Measurements from ENCODE around the gene SHFL.

SHFL gene

DNA sequence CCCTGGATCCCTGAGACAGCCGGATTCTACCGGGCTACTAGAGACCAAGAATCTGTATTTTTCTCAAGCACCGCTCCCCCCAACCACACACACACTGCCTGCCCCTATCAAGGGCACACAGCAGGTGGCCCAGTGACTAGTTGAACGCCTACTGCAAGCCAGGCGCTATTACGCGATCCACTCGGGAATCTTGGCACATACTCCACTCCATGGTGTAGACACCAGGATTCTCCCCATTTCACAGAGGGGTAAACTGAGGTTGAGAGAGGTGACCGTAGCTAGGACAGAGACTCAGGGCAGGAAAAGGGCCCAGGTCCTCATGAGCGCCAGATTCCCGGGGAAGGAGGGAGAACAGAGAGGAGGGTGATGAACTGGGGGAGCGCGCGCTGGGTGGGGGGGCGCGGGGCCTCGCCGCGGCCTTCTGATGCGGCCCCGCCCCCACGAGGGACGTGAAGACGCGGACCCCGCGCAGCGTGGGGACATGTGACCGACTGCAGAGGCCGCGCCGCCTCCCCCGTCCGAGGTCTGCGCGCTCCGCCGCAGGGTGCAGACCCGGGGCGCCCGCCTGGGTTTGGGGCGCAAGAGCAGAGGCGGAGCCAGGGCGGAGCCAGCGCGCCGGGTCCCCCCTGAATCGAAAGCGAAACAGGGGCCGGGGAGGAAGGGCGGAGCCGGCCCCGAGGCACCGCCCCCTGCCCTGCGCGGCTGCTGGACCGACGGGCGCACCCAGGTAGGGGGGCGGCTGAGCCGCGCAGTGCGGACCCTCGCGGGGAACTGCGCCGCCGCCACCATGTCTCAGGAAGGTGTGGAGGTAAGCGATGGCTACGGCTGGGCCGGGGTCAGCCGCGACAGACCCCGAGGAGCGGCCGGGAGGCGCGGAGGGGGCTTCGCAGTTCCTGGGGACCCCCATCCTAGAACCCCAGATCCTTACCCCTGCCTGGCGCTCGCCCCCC is at the start of gene SHFL:
SHFL (plus strand) TSS at position 677 of the 950 bp plus-strand sequence; CDS start at position 788, 111 bp downstream.
- DNase-seq, result peak; percentile 87

DNA sequence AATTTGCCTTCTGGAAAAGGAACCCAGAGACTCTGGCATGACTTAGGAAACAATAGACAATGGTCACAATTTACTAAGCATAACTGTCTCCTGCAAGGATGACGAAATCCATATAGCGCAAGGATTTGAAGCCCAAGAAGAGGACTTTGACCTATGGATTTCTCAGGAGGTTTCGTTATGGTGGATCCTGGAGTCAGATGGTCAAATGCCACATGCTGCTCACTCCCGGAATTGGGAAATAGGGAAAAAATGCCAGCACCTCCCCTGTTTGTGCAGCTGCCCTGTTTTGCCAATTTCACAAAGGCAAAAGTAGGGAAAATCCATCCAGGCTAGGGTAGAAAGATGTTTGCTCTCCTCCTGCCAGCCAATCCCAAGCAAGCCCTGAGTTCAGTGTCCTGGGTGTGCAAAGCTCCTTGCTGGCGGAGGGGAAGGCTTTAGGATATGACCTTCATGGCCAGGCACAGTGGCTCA is 49.5 kb upstream of the SHFL start:
- DNase-seq, result no peak

- DNase-seq, result no peak
Measured at GRCh38 chr19:10037367-10037766, 48.8 kb upstream of the SHFL start.

DNA sequence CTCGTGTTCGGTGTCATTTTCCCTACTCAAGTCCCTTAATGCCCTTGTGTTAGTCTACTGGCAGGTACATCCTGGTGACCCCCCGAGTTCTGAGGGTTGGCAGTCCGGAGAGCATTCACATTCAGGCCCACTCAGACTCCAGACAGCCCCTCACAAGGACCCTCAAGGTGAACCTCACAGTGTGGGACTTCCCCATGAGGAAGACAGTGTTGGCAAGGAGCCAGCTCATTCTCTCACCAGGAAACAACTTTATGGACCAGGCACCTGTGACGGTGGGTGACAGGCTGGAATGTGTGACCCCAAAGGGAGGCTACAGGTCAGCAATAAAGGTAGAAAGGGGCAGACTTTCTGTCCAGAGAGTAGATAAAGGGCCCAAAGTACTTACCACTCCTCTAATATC is 48.3 kb upstream of the SHFL start:
- DNase-seq, result no peak

DNA sequence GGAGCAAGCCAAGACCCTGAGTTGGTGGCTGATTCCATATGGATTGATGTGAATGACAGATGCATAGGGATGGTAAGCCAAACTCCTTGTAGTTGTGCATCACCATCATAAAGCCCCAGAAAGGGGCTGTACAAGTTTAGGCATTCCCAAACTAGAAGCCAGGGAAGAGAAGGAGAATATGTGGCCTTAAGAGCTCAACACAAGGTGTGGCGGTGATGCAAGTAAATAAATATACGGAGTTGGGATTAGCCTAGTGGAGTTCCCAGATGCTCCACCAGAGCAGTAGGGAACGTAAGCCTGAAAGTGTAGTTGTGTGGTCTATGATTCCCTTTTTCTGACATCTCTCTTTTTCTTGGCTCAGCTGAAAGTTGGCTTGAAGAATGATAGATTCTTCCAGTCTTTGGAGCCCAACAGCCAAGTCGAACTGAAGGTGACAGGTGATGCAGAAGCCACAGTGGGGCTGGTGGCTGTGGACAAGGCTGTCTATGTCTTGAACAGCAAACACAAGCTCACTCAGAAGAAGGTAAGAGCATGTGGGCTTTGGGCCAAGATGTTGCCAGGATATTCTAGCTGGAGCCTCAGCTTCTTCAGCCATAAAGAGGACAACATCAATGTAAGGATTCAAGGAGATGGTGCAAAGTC is 42.7 kb upstream of the SHFL start:
- DNase-seq, result no peak

DNA sequence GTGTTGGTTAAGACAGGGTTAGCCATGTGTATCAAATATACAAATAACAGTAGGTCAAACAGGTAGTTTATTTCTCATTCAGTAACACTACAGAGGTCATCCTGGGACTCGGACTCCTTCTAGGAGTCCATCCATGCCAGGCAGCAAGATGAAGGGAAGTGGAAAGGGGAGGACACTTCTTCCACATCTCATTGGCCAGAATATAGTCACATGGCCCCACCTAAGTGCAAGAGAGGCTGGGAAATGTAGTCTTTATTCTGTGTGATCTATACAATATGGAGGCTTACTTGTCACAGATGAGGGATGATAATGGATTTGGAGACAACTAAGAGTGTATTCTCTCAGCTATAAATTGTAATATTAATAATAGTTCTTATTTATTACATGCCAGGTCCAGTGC is 41.7 kb upstream of the SHFL start:
- no peak for DNase-seq

DNA sequence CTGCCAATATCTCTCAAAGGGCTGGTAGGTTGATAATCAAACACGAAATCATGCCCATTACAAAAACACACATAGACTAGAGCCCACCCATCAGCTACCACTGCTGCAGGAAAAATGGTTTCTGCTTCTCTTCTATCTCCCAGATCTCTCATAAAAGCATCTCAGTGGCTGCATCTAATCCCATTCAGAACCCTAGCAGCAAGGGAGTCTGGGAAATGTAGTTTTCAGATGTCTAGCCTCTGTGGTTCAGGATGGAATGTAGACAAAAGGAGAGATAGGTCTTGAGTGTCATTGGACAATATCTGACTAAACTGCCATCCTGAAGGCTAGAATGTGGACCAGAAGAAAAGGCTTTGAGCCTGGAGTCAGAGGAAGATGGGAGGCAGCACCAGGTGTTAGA is 40.7 kb upstream of the SHFL start:
- DNase-seq, result no peak

- no peak for DNase-seq
Measured at GRCh38 chr19:10049626-10050025, 36.5 kb upstream of the SHFL start.

- no peak for DNase-seq
Measured at GRCh38 chr19:10052602-10053360, 33.3 kb upstream of the SHFL start.

DNA sequence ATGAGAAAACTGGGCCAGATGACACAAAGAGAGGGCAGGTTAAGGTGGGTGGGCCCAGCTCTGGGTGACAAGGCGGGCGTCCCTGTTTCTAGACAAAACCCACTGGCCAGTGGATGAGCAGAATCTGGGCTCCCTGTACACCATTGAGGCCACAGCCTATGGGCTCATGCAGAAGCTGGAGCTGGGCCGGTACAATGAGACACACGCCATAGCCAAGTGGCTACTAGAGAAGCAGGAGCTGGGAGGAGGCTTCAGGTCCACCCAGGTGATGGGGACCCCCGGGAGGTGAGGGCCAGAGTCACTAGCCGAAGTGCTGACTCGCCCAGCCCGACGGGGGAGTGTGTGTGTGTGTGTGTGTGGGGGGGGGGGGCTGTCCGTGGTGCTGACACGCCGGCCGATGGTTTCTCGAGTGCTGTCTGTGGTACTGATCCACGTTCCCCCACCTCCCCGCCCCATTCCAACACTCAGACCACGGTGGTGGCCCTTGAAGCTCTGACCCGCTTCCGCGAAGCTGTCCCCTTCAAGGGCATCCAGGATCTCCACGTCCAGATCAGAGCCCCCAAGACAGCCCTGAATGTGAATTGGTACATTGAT is 24.3 kb upstream of the SHFL start:
- no peak for DNase-seq

DNA sequence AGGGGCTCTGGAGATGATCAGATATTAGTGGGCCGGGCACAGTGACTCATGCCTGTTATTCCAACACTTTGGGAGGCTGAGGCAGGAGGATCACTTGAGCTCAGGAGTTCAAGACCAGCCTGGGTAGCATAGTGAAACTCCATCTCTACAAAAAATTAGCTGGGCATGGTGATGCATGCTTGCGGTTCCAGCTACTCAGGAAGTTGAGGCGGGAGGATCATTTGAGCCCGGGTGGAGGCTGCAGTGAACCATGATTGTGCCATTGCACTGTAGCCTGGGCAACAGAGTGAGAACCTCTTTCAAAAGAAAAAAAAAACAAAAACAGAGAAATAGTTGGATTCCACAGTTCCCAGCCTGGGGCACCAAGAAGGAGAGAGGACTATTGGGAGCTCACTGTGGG is 17.9 kb upstream of the SHFL start:
- no peak for DNase-seq

DNA sequence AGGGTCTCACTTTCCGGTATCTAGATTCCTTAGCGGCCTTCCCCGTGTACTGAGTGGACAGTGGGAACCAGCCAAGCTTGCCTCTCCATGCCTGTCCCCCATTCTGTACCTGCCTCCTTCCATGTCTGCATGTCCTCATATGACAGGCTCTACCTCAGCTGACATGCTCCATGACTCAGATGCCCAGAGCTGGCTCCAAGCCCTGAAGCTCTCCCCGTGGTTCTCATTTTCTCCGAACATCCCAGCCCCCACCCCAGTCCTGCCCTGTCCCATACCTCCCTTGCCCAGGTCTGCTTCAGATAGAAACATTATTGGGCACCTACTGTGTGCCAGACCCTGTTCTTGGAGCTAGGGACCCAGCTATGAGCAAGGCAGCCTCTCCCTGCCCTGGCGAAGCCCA is 17.1 kb upstream of the SHFL start:
- no peak for DNase-seq

- DNase-seq, result no peak
Measured at GRCh38 chr19:10070730-10071446, 15.2 kb upstream of the SHFL start.

DNA sequence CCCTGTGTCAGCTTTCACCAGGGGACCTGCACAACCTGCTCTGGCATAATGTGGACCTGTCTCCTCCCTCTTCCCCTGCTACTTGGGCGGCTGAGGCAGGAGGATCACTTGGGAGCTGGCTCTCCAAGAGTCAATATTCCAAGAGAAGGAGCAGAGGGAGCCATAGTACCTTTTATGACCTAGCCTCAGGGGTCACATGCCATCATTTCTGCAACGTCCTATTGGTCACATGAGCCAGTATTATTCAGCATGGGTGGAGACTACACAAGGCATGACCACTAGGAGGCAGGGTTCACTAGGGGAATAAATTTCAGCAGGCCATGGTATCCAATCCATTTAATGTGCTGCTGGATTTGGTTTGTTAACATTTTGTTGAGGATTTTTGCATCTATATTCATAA is 12.0 kb upstream of the SHFL start:
- no peak for DNase-seq

- DNase-seq, result no peak
Measured at GRCh38 chr19:10076535-10076934, 9.6 kb upstream of the SHFL start.

DNA sequence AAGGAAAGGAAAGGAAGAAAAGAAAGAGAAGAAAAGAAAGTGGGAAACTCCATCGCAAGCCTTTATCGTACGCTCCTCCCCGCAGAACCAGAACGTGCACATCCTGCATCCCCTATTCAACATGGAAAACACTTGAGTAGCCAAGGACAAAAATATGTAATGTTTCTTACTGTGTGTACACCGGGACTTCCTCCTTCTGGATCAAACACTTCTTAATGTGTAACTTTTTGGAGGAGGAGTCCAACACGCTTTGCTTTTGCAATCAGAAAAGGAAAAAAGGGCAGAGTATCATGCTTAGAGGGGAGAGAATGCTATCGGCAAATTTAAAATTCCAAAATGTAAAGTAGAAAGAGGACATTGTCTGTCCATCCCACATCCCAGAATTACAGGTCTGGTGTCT is 7.8 kb upstream of the SHFL start:
- DNase-seq, result no peak

GRCh38 chr19:10079031-10079453 is 7.1 kb upstream of the SHFL start:
- DNase-seq, result no peak

- DNase-seq, result no peak
Measured at GRCh38 chr19:10083911-10084310, 2.2 kb upstream of the SHFL start.

- no peak for DNase-seq
Measured at GRCh38 chr19:10084803-10085202, 1.3 kb upstream of the SHFL start.

GRCh38 chr19:10086591-10087192 is 575 bp downstream of the SHFL start:
- DNase-seq, result no peak

GRCh38 chr19:10087296-10088061 is 1.4 kb downstream of the SHFL start:
- DNase-seq, result no peak
